ENCODE measurements around the gene ACADS.

The ACADS gene

DNA sequence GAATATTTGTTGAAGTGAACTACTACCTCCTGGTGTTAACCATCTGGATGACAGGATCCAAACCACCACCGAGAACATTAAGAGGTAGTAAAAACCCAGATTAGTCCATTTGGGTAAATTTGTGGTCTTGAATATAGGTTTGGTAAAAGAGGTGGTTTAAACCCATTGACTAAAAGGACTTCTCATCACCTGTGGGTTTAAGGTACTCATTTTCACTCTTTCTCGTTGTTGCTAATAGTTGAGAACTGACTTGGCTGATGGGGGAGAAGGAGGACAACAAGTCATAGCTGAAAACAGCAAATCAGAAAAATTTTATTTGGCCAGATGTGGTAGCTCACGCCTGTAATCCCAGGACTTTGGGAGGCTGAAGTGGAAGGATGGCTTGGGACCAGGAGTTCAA is 59.2 kb downstream of the ACADS start:
- Histone ChIP-seq H3K4me3 (ENCODE audit: low read depth, low read length) (no peak overlapping the region), H3K27ac (no peak overlapping the region), H3K36me3 (replicated peaks) (no peaks in the 10 kb centered on the region), H3K27me3 (replicated peaks) (no peaks in the 10 kb centered on the region)
- in situ Hi-C loops (cut with HindIII; ENCODE audit: low pct_ligation_motif_present, low sequenced_read_pairs): no loop called here
- DNase-seq: no peak
- TF ChIP-seq, protein P1, sequence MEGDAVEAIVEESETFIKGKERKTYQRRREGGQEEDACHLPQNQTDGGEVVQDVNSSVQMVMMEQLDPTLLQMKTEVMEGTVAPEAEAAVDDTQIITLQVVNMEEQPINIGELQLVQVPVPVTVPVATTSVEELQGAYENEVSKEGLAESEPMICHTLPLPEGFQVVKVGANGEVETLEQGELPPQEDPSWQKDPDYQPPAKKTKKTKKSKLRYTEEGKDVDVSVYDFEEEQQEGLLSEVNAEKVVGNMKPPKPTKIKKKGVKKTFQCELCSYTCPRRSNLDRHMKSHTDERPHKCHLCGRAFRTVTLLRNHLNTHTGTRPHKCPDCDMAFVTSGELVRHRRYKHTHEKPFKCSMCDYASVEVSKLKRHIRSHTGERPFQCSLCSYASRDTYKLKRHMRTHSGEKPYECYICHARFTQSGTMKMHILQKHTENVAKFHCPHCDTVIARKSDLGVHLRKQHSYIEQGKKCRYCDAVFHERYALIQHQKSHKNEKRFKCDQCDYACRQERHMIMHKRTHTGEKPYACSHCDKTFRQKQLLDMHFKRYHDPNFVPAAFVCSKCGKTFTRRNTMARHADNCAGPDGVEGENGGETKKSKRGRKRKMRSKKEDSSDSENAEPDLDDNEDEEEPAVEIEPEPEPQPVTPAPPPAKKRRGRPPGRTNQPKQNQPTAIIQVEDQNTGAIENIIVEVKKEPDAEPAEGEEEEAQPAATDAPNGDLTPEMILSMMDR (IDR thresholded peaks at IDR 0.05; ENCODE audit: low read depth, low read length, missing control alignments): no peak

DNA sequence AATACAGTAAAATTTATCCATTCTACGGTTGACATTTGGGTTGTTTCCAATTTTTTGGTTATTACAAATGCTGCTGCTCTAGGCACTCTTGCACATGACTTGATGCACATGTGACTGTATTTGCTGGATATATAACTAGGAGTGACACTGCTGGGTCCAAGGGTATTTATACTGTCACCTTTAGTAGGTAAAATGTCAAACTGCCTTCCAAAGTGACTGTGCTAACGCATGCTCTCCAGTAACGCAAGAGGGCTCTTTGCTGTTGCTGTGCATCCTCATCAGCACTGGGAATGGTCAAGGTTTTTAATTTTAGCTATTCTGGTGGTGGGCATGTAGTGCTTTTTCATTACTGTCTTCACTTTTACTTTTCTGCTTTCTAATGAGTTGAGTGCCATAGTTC is 62.3 kb downstream of the ACADS start:
- DNase-seq: no peak
- H3K27ac ChIP-seq: no peak overlapping the region
- H3K4me3 ChIP-seq (ENCODE audit: low read depth, low read length): no peak overlapping the region
- TF ChIP-seq, protein P1 (IDR thresholded peaks at IDR 0.05; ENCODE audit: low read depth, low read length, missing control alignments): no peak
- H3K27me3 ChIP-seq (replicated peaks): no peaks in the 10 kb centered on the region
- in situ Hi-C loops (cut with HindIII; ENCODE audit: low pct_ligation_motif_present, low sequenced_read_pairs): no loop called here
- H3K36me3 ChIP-seq (replicated peaks): no peaks in the 10 kb centered on the region

Data from brain microvascular endothelial cell (primary cell).